Natural killer cell (primary cell): ENCODE results near the gene XIRP2. TPM values are rescaled to one million over a fixed set of nuclear protein-coding genes. Genes with fewer than 3 reads are reported as not detected.
"Not testable (repeated sequence)": the region's sequence is repeated elsewhere in the genome, so short reads cannot be mapped to it uniquely, and the experiment has no call there.

Source experiments
- ATAC-seq, 3 donors: fragments of 150-1000 bp in 2 of 3; fragments of 200-7000 bp in 1 of 3; cut with Tn5 transposase; 1 replicate in 1 of 3; 2 replicates in 2 of 3; pipeline ENCODE4 v1.10.0; 2021; ENCODE audit warnings: mild to moderate bottlenecking in 2 of 3, moderate library complexity in 2 of 3
- DNase-seq, 2 donors: peaks; one replicate each; pipeline versions ENCODE4 v3.0.0 to v3.0.0-alpha.2; 2013 to 2021; ENCODE audit warnings: mixed read lengths in 1 of 2
- H3K27ac ChIP-seq: one replicate; pipeline ENCODE4 v1.5.1; 2013; ENCODE audit warnings: mild to moderate bottlenecking, low read length
- H3K27me3 ChIP-seq: one replicate; pipeline ENCODE4 v1.6.1; 2013; ENCODE audit warnings: low read length; ENCODE audit not compliant: control insufficient read depth, insufficient read depth
- H3K36me3 ChIP-seq: one replicate; pipeline ENCODE4 v1.6.1; 2013; ENCODE audit warnings: low read length; ENCODE audit not compliant: control insufficient read depth, insufficient read depth
- H3K4me1 ChIP-seq: one replicate; pipeline ENCODE4 v1.6.1; 2013; ENCODE audit warnings: low read length; ENCODE audit not compliant: control insufficient read depth, insufficient read depth
- H3K4me3 ChIP-seq: one replicate; pipeline ENCODE4 v1.5.1; 2013; ENCODE audit warnings: low read length
- H3K9me3 ChIP-seq: one replicate; pipeline ENCODE4 v1.6.1; 2013; ENCODE audit warnings: low read length; ENCODE audit not compliant: control insufficient read depth, insufficient read depth
- H3K27ac Mint-ChIP-seq, 2 donors: one replicate each; pipeline ENCODE4 v1.8.0; 2022; ENCODE audit warnings: mild to moderate bottlenecking in 2 of 2, mixed read lengths in 2 of 2, moderate library complexity in 1 of 2
- H3K27me3 Mint-ChIP-seq, 2 donors: one replicate each; pipeline ENCODE4 v1.8.0; 2022; ENCODE audit warnings: low read depth in 2 of 2, mixed read lengths in 2 of 2
- H3K36me3 Mint-ChIP-seq: one replicate; pipeline ENCODE4 v1.8.0; 2022; ENCODE audit warnings: mixed read lengths
- H3K4me1 Mint-ChIP-seq, 2 donors: one replicate each; pipeline ENCODE4 v1.8.0; 2022; ENCODE audit warnings: mixed read lengths in 2 of 2
- H3K4me3 Mint-ChIP-seq: one replicate; pipeline ENCODE4 v1.8.0; 2022; ENCODE audit warnings: mild to moderate bottlenecking, moderate library complexity, mixed read lengths
- H3K9me3 Mint-ChIP-seq, 2 donors: one replicate each; pipeline ENCODE4 v1.8.0; 2022; ENCODE audit warnings: mixed read lengths in 2 of 2
- CTCF ChIP-seq: fragments of 200-600 bp; IDR thresholded peaks from one replicate; pipeline ENCODE4 v1.8.0; 2022; ENCODE audit warnings: antibody characterized with exemption
- WGBS: methylation state at CpG from one replicate; pipeline ENCODE4 v1.1.7; 2013; ENCODE audit warnings: missing lambda C conversion rate; ENCODE audit not compliant: insufficient coverage; 5-methylcytosine and 5-hydroxymethylcytosine counted together
- intact Hi-C: fragments of 100-400 bp; cut with micrococcal nuclease; formaldehyde crosslinking; loops from one replicate; pipeline ENCODE4 v1.14.2; 2022
- total RNA-seq, 4 donors: library from RNA; stranded (reverse); fragments of 120-200 nt in 1 of 4; gene quantifications; one replicate each; pipeline versions ENCODE4 v1.2.3 to v1.2.4, GENCODE V29; 2013 to 2022

The XIRP2 gene
- total RNA-seq, 3 donors from 2014 or later (not counting 1 experiment from before 2014, with no cell fraction given) = 0.16 TPM; not detected in 2

- no peaks in the 10 kb centered on the region for H3K36me3 Mint-ChIP-seq
- H3K4me3 Mint-ChIP-seq = no peak overlapping the region
- no peak for DNase-seq
- no peak for ATAC-seq
- peaks cover 7 to 9% of the 10 kb centered on the region in 2 donors for H3K9me3 Mint-ChIP-seq
- H3K36me3 ChIP-seq = no peaks in the 10 kb centered on the region
- TF ChIP-seq CTCF = no peak
- no peaks in the 10 kb centered on the region for H3K4me1 ChIP-seq
- 76% methylated on average over 4 of the region's 5 CpGs for WGBS
- no peak overlapping the region for H3K4me3 ChIP-seq
- no peak overlapping the region for H3K27ac Mint-ChIP-seq
- H3K9me3 ChIP-seq = peaks cover 8% of the 10 kb centered on the region
- no peaks in the 10 kb centered on the region for H3K4me1 Mint-ChIP-seq
- intact Hi-C loops = no loop called here
- no peaks in the 10 kb centered on the region for H3K27me3 ChIP-seq
- no peak overlapping the region for H3K27ac ChIP-seq
- no peaks in the 10 kb centered on the region for H3K27me3 Mint-ChIP-seq
Measured at GRCh38 chr2:167265722-167266121, 377.4 kb downstream of the XIRP2 start.

DNA sequence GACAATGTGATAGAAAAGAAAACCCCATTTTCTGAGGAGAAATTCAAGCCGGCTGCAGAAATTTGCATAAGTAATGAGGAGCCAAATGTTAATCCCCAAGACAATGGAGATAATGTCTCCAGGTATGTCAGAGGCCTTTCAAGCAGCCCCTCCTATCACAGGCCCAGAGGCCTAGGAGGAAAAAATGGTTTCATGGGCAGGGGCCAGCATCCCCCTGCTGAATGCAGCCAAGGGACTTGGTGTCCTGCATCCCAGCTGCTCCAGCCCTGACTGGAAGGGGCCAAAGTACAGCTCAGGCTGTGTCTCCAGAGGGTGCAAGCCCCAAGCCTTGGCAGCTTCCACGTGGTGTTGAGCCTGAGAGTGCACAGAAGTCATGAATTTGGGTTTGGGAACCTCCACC is 380.0 kb downstream of the XIRP2 start:
- H3K9me3 ChIP-seq, H3K27ac ChIP-seq, H3K36me3 ChIP-seq, H3K9me3 Mint-ChIP-seq, DNase-seq, intact Hi-C loops, H3K27ac Mint-ChIP-seq, H3K4me1 ChIP-seq, H3K4me3 Mint-ChIP-seq, ATAC-seq, H3K27me3 ChIP-seq, H3K27me3 Mint-ChIP-seq, H3K36me3 Mint-ChIP-seq, H3K4me1 Mint-ChIP-seq, H3K4me3 ChIP-seq: not testable (repeated sequence)
- 77% methylated on average over 2 of the region's 2 CpGs for WGBS

DNA sequence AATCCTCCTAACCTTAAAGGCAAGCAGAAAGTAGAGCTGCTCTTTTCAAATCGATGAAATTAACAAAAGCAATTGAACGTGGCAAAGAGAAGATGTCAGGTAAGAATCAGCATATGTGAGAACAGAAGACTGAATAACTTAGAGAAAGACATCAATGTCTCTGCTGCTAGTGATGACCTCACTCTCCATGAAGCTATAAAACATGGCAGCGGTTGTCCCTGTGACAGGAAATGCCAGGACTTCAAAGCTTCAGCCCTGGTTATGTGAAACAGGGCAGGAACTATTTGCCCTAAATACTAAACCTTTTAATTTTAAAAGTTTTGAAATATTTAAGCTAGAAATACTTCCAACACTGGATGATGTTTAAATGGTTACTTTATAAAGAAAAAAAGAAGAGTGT is 383.7 kb downstream of the XIRP2 start:
- no peak overlapping the region for H3K4me3 ChIP-seq
- H3K27ac Mint-ChIP-seq = no peak overlapping the region
- 91% methylated on average over 3 of the region's 3 CpGs for WGBS

GRCh38 chr2:167275046-167275445 is 386.8 kb downstream of the XIRP2 start:
- 81% methylated on average over 3 of the region's 3 CpGs for WGBS
- H3K27ac ChIP-seq = no peak overlapping the region
- H3K4me1 ChIP-seq = no peaks in the 10 kb centered on the region
- no peak overlapping the region for H3K4me3 ChIP-seq
- Mint-ChIP-seq H3K4me3 (no peak overlapping the region), H3K27ac (no peak overlapping the region), H3K36me3 (no peaks in the 10 kb centered on the region), H3K9me3 (peaks cover 2 to 3% of the 10 kb centered on the region in 2 donors), H3K4me1 (no peaks in the 10 kb centered on the region), H3K27me3 (no peaks in the 10 kb centered on the region)
- H3K27me3 ChIP-seq = no peaks in the 10 kb centered on the region
- DNase-seq (no peak), ATAC-seq (no peak)
- intact Hi-C loops = no loop called here
- TF ChIP-seq CTCF = no peak
- H3K36me3 ChIP-seq = no peaks in the 10 kb centered on the region
- H3K9me3 ChIP-seq = no peaks in the 10 kb centered on the region

More for the DNA sequence above, 383.7 kb downstream of the XIRP2 start:
- no peak overlapping the region for H3K4me3 Mint-ChIP-seq
- Histone ChIP-seq H3K27ac (no peak overlapping the region), H3K27me3 (no peaks in the 10 kb centered on the region), H3K4me1 (no peaks in the 10 kb centered on the region), H3K9me3 (peaks cover 8% of the 10 kb centered on the region), H3K36me3 (no peaks in the 10 kb centered on the region)
- H3K36me3 Mint-ChIP-seq = no peaks in the 10 kb centered on the region
- no peak for TF ChIP-seq CTCF
- intact Hi-C loops = no loop called here
- H3K4me1 Mint-ChIP-seq = no peaks in the 10 kb centered on the region
- DNase-seq (no peak), ATAC-seq (no peak)
- peaks cover 6 to 7% of the 10 kb centered on the region in 2 donors for H3K9me3 Mint-ChIP-seq
- no peaks in the 10 kb centered on the region for H3K27me3 Mint-ChIP-seq
